Measurements from ENCODE around the gene IL20.

Gene IL20, protein sequence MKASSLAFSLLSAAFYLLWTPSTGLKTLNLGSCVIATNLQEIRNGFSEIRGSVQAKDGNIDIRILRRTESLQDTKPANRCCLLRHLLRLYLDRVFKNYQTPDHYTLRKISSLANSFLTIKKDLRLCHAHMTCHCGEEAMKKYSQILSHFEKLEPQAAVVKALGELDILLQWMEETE

DNA sequence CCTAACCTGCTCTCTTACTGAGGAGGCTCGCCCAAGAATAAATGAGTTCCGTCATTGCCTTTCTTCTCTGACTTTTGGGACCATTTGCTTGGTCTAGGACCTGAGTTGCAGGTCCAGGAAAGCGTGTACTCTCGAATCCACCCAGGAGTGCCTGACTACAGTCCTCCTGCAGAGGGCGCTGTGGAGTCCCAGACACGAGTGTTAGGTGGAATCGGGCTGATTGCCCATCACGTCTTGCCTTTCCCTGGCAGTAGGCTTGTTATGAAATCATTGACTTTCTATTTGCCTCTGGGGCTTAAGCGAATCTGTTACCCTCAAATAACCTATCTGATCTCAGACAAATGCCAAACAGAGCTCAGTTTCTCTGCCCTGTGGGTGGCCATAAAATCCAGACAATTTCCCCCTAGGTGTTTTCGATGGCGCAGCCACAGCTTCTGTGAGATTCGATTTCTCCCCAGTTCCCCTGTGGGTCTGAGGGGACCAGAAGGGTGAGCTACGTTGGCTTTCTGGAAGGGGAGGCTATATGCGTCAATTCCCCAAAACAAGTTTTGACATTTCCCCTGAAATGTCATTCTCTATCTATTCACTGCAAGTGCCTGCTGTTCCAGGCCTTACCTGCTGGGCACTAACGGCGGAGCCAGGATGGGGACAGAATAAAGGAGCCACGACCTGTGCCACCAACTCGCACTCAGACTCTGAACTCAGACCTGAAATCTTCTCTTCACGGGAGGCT is at the start of gene IL20:
Gene IL20 (plus strand): TSS at position 685 of the 733 bp plus-strand sequence. CDS start 230 bp downstream, outside the sequence.
- DNase-seq, result no peak

- no peak for DNase-seq
Measured at GRCh38 chr1:206816390-206817287, 48.8 kb upstream of the IL20 start.

DNA sequence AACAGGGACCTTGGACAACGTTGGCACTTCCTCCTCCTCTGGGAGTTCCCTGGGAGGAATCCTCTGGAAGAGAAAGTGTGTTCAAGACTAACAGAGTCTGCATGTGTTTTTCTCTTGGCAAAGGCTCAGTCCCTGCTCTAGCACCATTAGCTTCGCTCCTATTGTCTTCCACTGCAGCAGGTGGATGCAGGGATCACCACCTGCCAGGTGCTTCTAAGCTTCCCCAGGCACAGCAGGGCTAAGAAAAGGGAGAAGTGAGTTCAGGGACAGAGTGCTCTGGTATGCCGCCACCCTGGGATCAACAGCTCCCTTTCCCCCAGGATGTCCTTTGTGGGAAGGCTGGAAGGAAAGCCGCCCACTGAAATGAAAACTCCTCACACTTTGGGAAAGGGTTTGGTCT is 43.9 kb upstream of the IL20 start:
- no peak for DNase-seq

GRCh38 chr1:206823727-206824126 is 41.7 kb upstream of the IL20 start:
- no peak for DNase-seq

GRCh38 chr1:206824331-206824730 is 41.1 kb upstream of the IL20 start:
- DNase-seq, result no peak

DNA sequence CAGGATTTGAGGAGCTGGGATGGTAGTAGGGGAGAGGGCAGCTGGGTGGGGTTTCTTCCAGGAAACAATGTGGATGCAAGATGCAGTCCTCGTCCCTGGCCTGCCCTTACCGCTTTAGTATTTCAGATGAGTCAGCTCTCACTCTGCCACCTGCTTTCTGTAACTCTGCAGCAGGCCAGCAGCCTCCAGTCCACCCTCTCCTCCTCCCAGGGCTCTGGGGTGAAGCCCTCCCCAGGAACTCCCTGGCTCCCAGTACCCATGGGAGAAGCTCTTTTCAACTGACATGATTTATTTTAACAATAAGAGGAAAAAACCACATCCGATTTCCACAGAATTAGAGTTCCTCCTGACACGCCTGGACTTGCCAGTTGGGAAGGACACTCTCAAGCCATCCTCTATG is 39.0 kb upstream of the IL20 start:
- DNase-seq, result no peak

- DNase-seq, result no peak
Measured at GRCh38 chr1:206828061-206828460, 37.4 kb upstream of the IL20 start.

GRCh38 chr1:206828765-206829164 is 36.7 kb upstream of the IL20 start:
- DNase-seq, result no peak

GRCh38 chr1:206829282-206829681 is 36.1 kb upstream of the IL20 start:
- no peak for DNase-seq

GRCh38 chr1:206829875-206830274 is 35.5 kb upstream of the IL20 start:
- no peak for DNase-seq

GRCh38 chr1:206831650-206832049 is 33.8 kb upstream of the IL20 start:
- no peak for DNase-seq

DNA sequence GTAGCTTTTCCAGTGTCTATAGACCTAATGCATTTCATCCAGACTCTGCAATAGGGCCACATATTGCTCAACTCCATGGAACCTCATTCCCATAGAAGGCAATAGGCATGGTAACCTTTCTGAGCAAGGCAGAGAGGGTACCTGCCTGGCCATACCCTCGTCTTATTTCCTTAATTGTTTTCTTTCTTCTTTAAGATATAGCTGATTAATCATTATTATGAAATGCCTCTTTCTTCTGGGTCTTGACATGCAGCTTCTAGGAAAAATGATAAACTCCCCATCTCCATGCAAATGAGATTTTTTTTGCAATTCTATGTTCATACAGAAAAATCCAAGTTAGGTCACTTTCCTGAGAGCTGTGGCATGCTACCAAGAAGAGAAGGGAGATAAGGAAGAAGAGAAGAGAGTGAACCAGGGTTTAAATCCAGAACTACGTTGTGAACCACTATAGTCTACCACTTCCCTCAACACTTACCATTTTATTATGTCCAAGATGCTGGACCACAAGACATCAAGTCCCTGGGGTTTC is 33.0 kb upstream of the IL20 start:
- no peak for DNase-seq

DNA sequence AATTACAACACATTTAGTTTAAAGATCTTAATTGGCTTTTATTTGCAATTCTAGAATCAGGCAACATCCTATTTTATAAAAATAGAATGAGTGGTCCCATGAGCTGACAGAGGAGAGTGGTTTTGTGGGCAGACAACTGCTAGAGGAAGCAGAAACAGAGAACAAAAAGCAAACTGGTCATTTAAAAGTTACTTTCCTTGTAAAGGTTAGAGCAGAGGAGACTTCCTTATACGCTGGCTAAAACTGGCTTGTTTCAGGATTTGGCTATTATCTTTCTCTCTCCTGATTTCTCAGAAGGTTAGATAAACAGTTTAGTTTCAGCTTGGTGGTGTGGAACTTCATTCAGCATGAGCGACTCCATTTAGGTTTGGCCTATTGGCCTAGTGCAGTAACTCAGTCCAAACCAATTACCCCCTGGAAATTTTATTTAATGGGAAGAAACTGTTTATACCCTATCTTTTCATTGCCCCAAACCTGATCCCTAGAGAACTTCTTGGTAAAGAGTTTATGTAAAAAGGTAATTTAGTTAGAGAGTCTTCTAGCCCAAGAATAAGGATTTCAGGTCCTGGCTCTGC is 32.2 kb upstream of the IL20 start:
- DNase-seq, result no peak

DNA sequence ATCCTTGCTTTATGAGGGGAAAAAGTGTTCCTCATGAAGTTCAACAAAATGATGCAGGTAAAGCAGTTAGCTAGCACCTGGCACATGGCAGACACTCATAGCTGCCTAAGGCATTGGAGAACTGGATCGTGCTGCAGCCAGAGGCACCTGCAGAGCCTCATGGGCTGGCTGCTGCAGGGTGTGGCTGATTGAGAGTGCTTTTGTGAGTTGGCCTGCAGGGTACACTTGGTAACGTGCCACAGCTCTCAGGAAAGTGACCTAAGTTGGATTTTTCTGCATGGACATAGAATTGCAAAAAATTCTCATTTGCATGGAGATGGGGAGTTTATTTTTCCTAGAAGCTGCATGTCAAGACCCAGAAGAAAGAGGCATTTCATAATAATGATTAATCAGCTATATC is 31.6 kb upstream of the IL20 start:
- DNase-seq, result no peak

DNA sequence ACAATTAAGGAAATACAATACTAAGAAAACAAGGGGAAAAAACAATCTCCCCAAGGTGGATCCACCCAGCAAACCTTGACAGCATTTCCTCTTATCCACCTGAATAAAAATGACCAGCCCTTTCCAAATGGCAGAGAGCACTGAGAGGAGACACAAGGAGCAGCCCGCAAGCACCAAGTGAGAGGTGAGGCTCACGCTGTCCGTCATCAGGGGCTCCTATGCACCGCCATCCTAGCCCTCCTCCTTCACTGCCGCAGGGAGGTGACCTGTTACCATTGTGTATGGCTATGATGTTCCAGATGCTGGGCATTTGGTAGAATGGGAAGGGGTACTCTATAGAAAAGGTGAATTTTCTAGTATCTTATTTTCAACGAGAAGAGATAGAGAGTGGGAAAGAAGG is 31.2 kb upstream of the IL20 start:
- DNase-seq, result no peak

DNA sequence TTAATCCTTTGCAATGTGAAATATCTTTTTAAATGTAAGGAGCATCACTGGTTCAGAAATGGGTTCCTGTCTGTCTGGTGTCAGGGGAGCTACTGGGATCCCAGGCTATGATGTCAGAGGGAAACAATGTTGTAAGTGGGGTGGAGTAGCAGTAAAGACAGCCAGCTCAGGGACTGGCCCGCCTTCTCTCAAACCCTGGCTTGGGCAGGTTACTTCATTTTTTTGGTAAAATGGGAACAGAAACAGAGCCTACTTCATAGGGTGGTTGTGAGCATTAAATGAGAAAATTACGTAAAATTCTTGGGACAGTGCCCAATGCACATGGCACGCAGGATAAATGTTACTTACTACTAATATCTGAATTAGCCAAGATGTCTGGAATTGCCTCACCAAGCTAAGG is 30.7 kb upstream of the IL20 start:
- no peak for DNase-seq

DNA sequence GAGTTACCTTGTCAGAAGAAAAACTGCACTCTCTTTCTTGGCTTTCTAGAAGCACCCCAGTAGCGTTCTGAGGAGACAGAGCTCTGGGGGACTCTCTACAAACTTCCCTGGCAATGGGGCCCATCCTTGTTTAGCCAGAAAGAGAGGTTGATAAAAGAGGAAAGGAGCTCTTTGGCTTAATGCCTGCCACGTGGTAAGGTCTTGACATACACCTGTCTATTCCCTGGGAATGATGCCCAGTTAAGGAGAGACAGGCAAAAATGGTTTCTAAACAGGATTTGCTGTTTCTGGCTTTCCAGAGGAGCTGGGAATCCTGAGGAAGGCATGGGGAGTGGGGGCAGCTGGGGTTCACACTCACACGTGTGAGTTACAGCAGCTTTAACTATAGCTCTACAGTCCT is 30.2 kb upstream of the IL20 start:
- DNase-seq, result no peak

GRCh38 chr1:206836111-206836510 is 29.3 kb upstream of the IL20 start:
- DNase-seq, result no peak

DNA sequence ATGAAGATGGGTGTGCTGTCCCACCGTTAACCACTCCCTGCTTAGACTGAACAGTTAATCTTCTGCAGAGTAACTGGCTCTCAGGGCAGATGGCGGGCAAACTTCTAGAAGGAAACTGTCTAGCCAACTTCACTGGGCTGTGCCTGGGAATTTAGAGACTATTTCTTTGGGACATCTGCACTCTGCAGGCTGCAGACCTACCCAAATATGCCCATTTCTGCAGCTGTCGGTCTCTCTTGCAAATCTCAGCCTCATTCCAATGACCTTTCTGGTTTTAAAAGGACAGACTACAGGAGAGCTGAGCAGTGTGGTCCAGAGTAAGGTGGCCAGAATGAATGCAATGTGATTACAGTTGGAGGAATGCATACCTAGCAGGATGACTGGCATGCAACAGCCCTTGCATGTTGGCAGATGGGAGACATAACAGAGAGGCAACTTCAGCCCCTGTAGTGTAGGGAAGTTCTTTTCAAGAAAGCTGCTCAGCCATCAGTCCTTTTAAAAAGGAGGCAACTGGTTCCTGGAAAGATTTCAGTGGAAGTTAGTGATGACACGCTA is 26.3 kb upstream of the IL20 start:
- no peak for DNase-seq

- no peak for DNase-seq
Measured at GRCh38 chr1:206839857-206840256, 25.6 kb upstream of the IL20 start.

DNA sequence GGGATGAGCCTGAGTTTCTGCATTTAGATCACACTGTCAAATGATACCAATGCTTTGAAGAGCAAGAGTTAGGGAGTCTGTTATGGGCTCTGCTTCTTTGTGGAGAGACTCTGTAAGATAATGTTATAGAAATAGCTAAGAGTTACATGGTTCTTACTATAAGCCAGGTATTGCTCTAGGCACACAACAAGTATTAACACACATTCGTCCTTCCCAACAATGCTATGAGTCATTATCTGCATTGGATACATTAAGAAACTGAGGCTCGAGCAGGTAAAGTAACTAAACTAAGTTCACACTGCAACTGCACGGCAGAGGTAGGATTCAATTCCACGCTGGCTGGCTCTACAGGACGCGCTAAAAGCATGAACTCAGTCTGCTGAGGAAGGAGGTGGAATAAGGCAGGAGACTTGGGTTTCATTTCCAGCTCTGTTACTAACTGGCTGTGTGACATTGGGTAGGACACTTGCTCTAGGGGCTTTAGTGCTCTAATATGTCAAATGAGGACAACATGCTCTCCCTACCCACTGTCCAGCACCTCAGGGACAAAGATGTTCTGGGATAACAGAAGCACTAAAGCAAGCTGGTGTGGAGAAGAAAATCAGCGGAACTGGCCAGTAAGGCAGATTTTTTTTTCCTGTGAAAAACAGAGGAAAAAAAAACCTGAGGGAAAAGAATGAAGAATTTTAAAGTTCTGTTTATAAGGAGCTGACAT is 23.7 kb upstream of the IL20 start:
- no peak for DNase-seq

GRCh38 chr1:206842854-206843253 is 22.6 kb upstream of the IL20 start:
- no peak for DNase-seq
